HG02798 (cell line): ENCODE measurements around the gene FGF21.
A peak's percentile ranks its signal among the peaks of the same experiment; 100 is the strongest.
"Not testable (repeated sequence)": the region's sequence is repeated elsewhere in the genome, so short reads cannot be mapped to it uniquely, and the experiment has no call there.

Experiments used
- ATAC-seq: cut with Tn5 transposase; IDR thresholded peaks from one replicate; pipeline ENCODE4 v1.9.1; 2021; ENCODE audit warnings: mild to moderate bottlenecking; ENCODE audit not compliant: unreplicated experiment, poor library complexity

Gene FGF21

GRCh38 chr19:48780631-48781391 is 25.5 kb downstream of the FGF21 start:
- ATAC-seq, result no peak

- ATAC-seq, result no peak
Measured at GRCh38 chr19:48784527-48784926, 29.2 kb downstream of the FGF21 start.

- not testable (repeated sequence) for ATAC-seq
Measured at GRCh38 chr19:48786422-48786821, 31.1 kb downstream of the FGF21 start.

GRCh38 chr19:48787331-48787730 is 32.0 kb downstream of the FGF21 start:
- not testable (repeated sequence) for ATAC-seq

- no peak for ATAC-seq
Measured at GRCh38 chr19:48793271-48793670, 37.9 kb downstream of the FGF21 start.

- no peak for ATAC-seq
Measured at GRCh38 chr19:48794291-48794690, 39.0 kb downstream of the FGF21 start.

GRCh38 chr19:48795055-48795684 is 39.8 kb downstream of the FGF21 start:
- peak; percentile 81 for ATAC-seq

GRCh38 chr19:48795685-48796070 is 40.4 kb downstream of the FGF21 start:
- no peak for ATAC-seq

GRCh38 chr19:48796298-48797083 is 41.2 kb downstream of the FGF21 start:
- no peak for ATAC-seq

GRCh38 chr19:48797103-48797502 is 41.8 kb downstream of the FGF21 start:
- no peak for ATAC-seq

- no peak for ATAC-seq
Measured at GRCh38 chr19:48798937-48799336, 43.6 kb downstream of the FGF21 start.

GRCh38 chr19:48799358-48800300 is 44.3 kb downstream of the FGF21 start:
- ATAC-seq, result no peak

GRCh38 chr19:48802623-48803022 is 47.3 kb downstream of the FGF21 start:
- no peak for ATAC-seq

- ATAC-seq, result no peak
Measured at GRCh38 chr19:48804496-48804895, 49.2 kb downstream of the FGF21 start.

GRCh38 chr19:48805452-48805851 is 50.1 kb downstream of the FGF21 start:
- ATAC-seq, result no peak

GRCh38 chr19:48806518-48806817 is 51.1 kb downstream of the FGF21 start:
- ATAC-seq, result no peak

- no peak for ATAC-seq
Measured at GRCh38 chr19:48806818-48807589, 51.7 kb downstream of the FGF21 start.

GRCh38 chr19:48807590-48808308 is 52.4 kb downstream of the FGF21 start:
- no peak for ATAC-seq
